AG08396 (cell line): Measurements from ENCODE around the gene TPRN.

Experiments
- DNase-seq: peaks from one replicate; pipeline ENCODE4 v3.0.0; 2012; ENCODE audit warnings: low spot score, mixed read lengths

Gene TPRN

DNA sequence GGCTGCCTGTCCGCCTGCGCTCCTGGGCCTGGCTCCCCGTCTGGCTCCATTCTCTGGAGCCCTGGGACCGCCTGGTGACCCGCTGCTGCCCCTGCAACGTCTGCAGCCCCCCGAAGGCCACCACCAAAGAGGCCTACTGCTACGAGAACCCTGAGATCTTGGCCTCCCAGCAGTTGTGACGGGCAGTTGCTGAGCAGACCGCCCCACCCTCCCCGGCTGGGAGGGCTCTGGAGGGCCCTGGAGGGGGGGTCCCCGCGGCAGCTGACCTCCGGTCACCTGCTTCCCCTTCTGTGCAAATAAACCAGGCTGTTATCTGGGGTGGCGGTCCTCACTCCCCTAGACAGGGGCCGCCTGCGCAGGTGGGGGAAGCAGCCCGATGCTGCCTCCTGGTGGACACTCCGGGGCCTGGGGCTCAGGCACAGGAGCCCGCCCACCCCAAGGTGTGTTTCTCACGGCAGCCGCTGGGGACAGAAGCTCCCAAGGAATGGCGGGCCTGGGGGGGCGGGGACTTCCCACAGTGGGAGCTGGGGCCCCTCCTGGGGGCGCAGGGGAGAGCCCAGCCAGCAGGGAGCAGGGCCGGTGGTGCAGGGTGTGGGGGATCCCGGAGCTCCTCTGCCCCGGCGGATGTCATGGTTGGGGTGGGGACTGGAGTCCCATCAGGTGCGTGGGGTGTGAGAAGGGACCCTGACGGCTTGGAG lies 35.8 kb upstream of the TPRN start:
- DNase-seq = peak; percentile 95

DNA sequence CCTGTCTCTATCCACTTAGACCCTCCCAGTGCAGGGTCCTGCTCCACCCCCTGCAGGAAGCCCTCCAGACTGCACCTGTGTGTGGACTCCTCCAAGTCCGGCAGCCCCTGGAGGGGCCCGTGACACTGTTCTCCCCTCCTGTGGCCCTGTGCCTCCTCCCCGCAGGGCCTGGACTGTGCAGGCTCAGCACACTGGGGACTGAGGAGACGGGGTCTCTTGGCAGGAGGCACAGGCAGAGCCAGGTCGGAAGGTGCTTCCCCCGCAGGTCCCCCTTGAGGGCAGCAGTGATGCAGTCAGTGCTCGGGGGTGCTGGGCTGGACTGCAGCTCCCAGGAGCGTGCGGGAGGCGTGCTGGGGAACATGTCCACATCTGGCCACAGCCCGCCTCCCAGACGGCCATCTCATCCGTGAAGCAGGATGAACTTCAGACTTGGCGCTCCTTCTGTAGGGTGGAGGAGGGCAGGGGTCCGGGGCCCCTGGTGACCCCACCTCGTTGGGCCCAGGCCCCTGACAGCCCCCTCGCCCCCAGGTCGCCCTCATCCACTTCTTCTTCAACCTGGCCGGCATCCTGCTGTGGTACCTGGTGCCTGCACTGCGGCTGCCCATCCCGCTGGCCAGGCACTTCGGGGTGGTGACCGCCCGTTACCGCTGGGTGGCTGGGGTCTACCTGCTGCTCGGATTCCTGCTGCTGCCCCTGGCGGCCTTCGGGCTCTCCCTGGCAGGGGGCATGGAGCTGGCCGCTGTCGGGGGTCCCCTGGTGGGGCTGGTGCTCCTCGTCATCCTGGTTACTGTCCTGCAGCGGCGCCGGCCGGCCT lies 35.1 kb upstream of the TPRN start:
- DNase-seq = no peak

DNA sequence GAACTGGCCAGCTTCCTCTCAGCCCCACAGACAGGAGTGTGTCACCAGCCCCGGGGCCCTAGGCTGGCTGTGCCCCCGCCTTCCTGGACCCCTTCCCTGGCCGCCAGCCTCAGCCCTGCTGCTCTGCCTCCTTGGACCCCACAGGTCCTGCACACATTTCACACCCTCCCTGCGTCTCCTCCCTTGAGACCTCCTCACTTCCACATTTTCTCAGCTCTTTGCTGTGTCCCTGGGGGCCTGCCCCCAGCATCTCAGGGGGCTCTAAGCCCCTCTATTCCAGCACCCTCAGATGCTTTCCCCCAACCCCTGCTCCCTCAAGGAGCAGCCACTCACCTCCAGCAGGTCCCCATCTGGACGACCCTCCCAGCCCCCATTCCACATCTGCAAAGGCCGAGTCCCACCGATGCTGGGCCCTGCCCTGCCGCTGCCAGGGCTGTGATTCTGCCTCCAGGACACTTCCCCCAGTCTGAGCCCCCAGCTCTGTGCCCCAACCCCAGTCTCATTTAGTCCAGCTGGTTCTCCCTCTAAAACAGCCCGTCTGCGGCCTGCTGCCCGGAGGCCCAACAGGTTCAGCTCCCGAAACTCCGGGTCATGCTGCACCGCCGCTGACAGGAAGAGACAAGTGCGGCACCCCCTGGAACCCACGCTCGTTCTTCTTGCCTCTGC lies 34.4 kb upstream of the TPRN start:
- no peak for DNase-seq

DNA sequence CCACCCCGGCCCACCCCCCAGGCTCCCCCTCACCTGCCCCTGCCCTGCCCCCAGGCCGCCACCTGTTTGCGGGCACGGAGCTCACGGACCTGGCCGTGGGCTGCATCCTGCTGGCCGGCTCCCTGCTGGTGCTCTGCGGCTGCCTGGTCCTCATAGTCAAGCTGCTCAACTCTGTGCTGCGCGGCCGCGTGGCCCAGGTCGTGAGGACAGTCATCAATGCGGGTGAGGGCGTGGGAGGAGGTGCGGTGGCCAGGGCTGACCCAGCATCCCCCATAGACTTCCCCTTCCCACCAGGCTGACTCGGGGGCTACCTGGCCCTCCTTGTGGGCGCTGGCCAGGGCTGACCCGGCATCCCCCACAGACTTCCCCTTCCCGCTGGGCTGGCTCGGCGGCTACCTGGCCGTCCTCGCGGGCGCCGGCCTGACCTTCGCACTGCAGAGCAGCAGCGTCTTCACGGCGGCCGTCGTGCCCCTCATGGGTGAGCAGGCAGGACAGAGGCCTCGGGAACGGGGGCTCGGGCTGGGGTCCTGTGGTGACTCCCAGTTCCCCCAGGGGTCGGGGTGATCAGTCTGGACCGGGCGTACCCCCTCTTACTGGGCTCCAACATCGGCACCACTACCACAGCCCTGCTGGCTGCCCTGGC lies 33.6 kb upstream of the TPRN start:
- DNase-seq = no peak

DNA sequence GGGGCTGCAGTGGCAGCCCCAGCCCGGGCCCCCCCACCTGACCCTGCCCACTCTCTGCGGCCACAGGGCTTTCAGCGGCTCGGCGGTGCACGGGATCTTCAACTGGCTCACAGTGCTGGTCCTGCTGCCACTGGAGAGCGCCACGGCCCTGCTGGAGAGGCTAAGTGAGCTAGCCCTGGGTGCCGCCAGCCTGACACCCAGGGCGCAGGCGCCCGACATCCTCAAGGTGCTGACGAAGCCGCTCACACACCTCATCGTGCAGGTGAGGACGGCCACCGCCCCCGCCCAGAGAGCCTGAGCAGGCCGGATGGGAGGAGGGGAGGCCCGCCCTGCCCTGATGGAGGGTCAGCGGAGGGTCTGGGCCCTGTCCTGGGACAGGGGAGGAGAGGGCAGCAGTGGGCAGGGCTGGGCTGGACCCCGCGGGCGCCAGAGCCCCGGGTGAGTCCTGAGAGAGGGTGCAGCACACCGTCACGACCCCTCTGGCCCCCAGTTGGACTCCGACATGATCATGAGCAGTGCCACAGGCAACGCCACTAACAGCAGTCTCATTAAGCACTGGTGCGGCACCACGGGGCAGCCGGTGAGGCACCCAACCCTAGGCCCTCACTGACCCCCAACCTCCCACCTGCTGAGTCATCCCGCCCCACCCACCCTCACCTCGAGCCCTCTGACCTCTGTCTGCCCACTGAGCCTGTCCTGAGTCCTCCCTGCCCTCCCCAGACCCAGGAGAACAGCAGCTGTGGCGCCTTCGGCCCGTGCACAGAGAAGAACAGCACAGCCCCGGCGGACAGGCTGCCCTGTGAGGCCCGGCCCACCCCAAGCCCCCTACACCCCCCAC lies 32.8 kb upstream of the TPRN start:
- DNase-seq = no peak

DNA sequence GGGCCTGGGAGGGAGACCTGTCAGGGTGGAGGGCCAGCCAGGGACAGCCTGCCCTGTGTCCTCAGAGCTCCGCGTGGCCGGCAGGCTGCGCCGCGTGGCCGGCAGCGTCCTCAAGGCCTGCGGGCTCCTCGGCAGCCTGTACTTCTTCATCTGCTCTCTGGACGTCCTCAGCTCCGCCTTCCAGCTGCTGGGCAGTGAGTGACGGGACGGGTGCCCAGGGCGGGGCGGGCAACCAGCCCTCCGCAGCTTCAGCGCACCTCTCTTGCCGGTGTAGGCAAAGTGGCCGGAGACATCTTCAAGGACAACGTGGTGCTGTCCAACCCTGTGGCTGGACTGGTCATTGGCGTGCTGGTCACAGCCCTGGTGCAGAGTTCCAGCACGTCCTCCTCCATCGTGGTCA lies 32.0 kb upstream of the TPRN start:
- no peak for DNase-seq

DNA sequence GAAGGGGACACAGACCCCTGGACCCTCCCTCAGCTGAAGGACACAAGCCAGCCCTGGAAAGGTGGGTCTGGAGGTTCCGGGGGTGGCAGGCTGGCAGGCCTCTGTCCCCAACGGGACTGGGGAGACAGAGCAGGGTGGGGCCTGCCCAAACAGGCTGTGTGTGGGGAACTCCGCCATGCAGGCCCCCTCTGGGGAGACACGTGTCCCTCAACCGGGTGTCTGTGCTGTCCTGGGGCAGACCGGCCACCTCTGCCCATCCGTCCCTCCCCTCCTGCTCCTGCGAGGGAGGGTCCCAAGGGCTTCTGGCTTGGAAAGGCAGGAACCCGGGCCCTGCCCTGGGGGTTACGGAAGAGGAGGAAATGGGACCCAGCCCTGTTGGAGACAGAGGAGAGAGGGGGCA lies 31.6 kb upstream of the TPRN start:
- no peak for DNase-seq

DNA sequence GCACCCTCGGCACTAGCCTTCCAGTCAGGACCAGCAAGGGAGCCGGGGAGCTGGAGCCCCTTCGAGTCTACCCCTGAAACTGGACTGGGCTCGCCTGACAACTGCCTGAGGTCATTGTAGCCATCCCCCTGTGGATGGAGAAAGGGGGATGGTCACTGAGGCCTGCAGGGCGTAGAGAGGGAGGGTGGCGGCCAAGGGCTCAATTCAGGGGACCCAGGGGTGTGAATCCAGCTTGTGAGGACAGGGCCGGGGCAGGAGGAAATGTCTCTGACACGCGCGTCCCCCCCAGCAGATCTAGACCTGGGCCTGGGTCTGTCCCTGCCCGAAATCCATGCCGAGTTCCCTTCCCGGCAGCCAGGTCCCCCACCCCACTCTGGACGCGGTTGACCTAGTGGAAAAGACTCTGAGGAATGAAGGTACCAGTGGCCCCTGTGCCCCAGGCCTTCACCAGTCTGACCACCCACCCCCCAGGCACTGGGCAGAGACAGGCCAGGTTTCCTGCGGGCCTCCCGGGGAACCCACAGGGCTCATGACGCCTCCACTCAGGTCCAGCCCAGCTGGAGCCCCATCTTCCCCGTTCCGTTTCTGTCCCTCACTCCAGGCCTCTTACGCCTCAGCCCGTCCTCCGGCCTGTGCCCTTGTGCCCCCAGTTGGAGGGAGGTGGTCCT lies 31.0 kb upstream of the TPRN start:
- no peak for DNase-seq

DNA sequence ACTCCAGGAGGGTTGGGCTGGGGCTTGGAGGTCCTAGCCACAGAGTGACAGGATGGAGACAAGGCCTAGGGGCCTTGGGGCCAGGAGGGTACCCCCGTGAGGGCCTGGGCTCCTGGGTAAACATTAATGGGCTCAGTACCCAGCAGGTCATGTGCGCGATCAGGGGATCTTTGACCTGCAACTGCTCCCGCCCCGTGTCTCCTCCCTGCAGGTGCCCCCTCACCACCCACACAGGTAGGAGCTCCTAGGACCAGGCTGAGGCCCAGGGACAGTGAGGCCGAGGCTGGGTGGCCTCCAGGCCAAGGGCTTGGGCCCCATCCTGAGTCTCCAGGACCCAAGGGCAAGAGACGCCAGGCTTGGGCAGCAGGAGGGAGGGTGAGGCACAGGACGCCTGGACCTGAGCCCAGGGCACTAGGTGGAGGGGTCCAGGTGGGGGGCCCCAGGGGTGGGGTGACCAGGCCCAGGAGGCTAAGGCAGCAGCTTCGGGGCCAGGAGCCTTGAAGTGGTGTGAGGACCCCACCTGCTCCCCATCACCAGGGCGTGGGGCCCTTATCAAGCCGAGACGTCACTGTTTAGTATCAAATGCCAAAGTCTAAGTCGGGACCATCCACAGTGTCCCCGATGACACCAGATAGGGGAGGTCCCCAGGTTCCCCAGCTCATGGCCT lies 30.3 kb upstream of the TPRN start, which contains the start of gene SLC34A3:
Gene SLC34A3 (plus strand): TSS at position 197 of the 667 bp plus-strand sequence. CDS start 802 bp downstream, outside the sequence.
- no peak for DNase-seq

DNA sequence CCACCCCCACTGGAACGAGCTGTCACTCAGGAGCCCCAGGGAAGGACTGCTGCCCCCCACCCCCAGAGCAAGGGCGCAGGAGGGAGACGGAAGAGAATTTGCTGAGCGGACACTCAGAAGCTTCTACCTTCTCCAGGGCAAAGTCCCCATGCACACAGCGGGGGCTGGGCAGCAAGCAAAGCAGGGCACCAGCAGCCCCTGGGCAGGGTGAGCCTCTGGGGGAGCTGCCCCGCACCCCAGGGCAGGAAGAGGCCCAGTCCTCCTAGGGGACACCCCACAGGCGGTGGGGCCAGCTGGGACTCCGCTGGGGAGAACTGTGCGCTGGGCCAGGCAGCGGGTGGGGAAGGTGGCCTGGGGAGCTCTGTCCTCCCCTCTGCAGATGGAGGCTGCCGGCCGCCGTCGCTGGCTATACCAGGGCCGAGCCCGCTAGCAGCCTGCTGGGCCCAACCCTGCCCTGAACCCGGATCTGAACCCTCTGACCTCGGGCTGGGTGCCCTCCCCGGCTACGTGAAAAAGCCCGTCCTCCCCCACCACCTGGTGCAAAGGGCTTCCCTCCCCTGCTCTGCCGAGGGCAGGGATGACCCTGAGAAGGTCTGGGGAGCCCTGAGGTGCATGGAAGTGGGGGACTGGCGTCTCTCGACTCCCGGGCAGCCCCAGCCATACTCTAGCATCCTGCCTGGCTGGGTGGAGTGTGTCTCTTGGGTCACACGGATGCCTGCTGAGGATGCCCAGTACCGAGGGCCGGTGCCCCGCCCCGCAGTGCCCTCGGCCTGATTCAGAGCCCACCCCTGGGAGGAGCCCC lies 29.6 kb upstream of the TPRN start:
- no peak for DNase-seq

DNA sequence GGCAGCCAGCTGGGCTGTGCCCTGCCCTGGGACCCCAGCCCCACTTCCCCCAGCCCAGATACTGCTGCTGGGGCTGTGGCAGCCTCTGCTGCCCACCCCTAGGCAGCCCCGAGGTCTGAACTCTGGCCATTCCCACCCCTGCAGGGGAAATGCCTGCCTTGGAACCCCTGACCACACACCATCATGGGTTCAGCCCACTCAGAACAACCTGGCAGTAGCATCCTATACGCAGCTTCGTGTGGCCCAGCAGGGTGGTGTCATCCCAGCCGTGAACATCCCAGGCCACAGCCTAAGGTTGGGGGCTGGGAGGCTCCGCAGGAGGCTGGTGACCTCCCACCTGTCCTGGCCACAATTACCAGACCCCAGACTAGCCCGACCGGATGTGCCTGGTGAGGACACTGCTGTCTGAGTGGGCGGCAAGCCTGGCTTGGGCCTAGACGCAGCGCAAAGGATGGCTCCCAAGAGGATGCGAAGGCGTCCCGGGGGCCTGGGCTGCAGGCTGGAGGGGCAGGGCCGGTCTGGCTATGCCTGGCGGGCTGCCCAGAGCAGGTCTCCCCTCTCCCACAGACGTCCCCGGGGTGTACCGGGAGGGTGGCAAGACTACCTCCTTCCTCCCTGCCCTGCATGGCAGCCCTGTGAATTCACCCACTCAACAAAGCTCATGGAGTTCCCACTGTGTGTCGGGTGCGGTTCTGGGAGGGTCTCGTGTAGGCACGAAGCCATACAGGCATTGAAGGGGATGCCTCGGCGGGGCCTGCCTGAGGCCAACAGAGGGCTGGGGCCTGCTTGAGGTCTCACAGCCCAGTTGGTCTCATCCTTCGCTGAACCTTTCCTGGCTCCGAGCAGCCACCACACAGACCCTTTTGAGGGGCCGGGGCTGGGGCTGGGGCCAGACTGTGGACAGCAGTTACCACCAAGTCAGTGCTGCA lies 28.7 kb upstream of the TPRN start:
- DNase-seq = no peak

DNA sequence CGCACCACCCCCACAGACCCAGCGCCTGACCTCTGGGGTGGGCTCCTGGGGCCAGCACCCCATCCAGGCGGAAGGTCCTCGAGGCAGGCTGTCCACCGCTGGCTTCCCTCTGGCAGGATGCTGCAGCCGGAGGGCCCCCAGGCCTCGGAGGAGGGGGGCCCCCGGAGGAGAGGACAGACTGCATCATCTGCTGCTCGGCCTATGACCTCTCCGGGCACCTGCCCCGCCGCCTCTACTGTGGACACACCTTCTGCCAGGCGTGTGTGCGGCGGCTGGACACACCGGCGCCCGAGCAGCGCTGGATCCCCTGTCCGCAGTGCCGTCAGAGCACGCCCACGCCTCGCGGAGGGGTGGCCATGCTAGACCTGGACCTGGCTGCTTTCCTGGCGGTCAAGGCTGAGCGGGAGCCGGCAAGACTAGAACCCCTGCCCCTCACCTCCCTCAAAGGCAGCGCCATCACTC lies 28.0 kb upstream of the TPRN start:
- no peak for DNase-seq

DNA sequence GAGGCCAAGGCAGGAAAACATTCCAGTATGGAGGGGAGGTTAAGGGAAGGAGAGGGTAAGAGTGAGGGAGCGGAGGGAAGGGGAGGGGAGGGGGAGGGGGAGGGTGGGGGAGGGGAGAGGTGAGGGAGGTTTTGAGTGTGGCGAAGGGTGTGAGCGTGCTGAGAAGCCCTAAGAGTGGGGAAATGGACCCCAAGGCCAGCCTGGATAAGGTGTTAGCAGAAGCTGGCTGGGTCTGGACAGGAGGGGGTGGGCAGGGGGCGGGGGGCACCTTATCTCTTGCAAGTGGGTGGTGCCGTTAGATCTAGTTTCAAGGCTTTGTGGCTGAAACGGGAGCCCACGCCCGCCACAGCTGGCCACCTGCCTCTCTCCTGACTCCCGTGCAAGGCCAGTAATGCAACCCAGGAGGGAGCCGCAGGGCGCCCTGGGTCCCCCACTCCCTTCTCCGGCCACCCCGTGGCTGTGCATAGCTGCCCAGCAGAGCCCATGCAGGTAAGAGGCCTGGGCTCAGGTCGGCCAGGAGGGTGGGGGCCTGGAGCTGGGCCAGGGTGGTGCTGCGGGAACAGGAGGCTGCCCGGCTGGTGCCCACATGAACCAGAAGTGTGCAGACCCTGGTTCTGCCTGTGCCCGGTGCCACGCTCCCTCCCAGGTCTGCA lies 27.4 kb upstream of the TPRN start:
- no peak for DNase-seq

DNA sequence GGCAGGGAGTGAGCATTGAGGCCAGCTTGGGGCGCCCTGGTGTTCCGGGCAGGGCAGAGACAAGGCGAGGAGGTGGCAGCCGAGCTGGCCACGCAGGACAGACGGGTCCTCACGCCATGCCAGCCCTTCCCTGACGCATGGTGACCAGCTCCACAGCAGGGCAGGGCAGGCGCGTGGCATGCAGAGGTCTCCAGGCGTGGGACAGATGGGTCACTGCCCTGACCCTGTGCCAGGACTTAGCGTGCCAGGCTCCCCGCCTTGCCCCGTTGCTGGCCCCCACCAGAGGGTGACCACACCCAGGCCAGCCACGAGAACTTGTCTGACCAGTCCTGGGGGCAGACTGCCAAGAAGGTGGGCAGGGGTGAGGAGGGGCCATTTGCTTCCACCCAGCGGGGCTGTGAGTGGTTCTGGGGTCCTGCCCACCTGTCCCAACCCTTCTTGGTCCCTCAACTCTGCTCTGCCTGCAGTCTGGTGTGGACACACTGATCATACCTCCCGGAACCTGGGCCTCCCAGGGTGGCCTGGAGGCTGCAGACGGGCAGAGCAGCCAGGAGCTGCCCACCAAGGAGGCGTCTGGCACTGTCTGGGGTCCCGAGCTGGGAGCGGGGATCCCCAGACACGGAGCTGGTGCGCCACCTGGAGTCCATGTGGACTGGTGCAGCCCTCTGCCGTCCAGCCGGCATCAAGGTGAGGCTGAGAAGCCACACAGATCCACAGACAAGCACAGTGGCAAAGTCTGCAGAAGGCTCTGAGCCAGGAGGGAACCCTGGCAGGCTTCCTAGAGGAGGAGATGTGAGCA lies 26.7 kb upstream of the TPRN start, which contains the start of gene RNF224:
Gene RNF224 (plus strand): TSS at position 449 of the 799 bp plus-strand sequence. CDS start 834 bp downstream, outside the sequence.
- DNase-seq = peak; percentile 86

DNA sequence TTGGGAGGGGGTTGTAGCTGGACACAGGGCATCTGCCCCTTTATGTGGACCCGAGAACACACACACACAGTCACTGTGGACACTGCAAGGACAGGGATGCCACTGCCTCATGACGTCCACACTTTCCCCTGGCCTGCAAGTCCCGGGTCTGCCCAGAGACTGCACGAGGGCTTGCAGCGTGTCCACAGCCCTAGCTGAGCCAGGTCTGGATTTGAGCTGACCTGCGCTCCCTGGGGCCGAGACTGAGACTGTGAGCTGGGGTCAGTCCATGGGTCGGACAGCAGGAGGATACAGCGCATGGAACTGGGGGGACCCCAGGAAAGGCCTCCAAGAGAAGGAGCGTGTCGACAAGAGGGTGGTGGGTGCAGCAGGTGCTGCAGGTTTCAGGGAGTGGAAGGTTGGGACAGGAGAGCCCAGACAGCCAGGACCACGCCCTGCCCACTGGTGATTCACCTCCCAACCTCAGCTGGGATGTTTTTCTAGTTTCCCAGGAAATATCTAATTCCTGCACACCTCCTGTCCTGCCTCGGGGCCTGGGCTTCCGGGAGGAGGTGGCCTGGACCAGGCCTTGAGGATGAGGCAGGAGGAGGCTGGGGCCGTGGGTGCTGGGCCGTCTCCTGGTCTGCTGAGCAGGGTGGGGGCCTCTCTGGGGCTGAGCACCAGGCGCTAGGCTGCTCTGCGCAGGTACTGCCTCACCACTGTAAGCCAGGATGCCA lies 26.0 kb upstream of the TPRN start:
- DNase-seq = no peak

DNA sequence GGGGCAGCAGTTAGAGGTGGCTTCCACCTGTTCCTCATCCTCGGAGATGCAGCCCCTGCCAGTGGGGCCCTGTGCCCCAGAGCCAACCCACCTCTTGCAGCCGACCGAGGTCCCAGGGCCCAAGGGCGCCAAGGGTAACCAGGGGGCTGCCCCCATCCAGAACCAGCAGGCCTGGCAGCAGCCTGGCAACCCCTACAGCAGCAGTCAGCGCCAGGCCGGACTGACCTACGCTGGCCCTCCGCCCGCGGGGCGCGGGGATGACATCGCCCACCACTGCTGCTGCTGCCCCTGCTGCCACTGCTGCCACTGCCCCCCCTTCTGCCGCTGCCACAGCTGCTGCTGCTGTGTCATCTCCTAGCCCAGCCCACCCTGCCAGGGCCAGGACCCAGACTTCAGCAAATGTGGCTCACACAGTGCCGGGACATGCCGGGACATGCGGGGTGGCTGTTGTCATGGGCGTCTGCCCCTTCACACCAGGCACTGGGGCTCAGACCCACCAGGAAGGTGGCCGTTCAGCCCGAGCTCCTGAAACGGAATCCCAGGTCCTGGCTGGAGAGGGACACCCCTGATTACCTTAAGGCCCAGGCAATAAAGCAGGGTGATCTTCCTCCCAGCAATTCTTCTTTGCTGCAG lies 25.3 kb upstream of the TPRN start:
- no peak for DNase-seq
